Suprapubic skin (tissue), 4 donors: ENCODE measurements around the gene SLC6A4. TPM values are rescaled to one million over a fixed set of nuclear protein-coding genes. Genes with fewer than 3 reads are reported as not detected.

Experiments
- DNase-seq, 2 donors: peaks; one replicate each; pipeline ENCODE4 v3.0.0-alpha.2; 2019; ENCODE audit warnings: low spot score in 2 of 2
- H3K27ac ChIP-seq: fragments of 200-600 bp; sonication (generic); one replicate; pipeline ENCODE4 v1.5.1; 2019
- H3K27me3 ChIP-seq: fragments of 200-600 bp; sonication (generic); one replicate; pipeline ENCODE4 v1.5.1; 2019
- H3K36me3 ChIP-seq: fragments of 200-600 bp; sonication (generic); one replicate; pipeline ENCODE4 v1.5.1; 2019
- H3K4me1 ChIP-seq: fragments of 200-600 bp; sonication (generic); one replicate; pipeline ENCODE4 v1.5.1; 2019
- H3K4me3 ChIP-seq: fragments of 200-600 bp; sonication (generic); one replicate; pipeline ENCODE4 v1.5.1; 2019; ENCODE audit warnings: mild to moderate bottlenecking
- H3K9me3 ChIP-seq: fragments of 200-600 bp; sonication (generic); one replicate; pipeline ENCODE4 v1.5.1; 2019
- EP300 ChIP-seq: sonication (generic); formaldehyde crosslinking; IDR thresholded peaks from one replicate; pipeline ENCODE4 v1.6.1; 2017; ENCODE audit warnings: antibody characterized with exemption
- POLR2A ChIP-seq, 2 donors: fragments of 450-650 bp; IDR thresholded peaks; one replicate each; pipeline ENCODE4 v1.6.1; 2017; ENCODE audit warnings: antibody characterized with exemption in 2 of 2, mild to moderate bottlenecking in 2 of 2, moderate library complexity in 2 of 2
- POLR2AphosphoS5 ChIP-seq, 3 donors: sonication (generic); formaldehyde crosslinking; IDR thresholded peaks; one replicate each; pipeline ENCODE4 v1.6.1; 2017; ENCODE audit warnings: antibody characterized with exemption in 3 of 3
- WGBS: methylation state at CpG from one replicate; pipeline ENCODE4 v1.1.5; 2018; 5-methylcytosine and 5-hydroxymethylcytosine counted together
- total RNA-seq, 4 donors: library from RNA; depleted of rRNA; stranded (reverse); fragments of >200 nt; gene quantifications; one replicate each; pipeline ENCODE4 v1.1.0, GENCODE V29; 2016
- TF ChIP-seq, protein P1 (sequence below), 2 donors: fragments of 200-600 bp in 1 of 2; fragments of 450-650 bp in 1 of 2; sonication (generic) in 1 of 2; IDR thresholded peaks; one replicate each; pipeline ENCODE4 v1.5.1; 2016 to 2019; ENCODE audit warnings: antibody characterized with exemption in 2 of 2, mild to moderate bottlenecking in 1 of 2, moderate library complexity in 1 of 2

Gene SLC6A4
- total RNA-seq, 4 donors from 2014 or later, result 0.42 to 1.6 (median 0.69) TPM

DNA sequence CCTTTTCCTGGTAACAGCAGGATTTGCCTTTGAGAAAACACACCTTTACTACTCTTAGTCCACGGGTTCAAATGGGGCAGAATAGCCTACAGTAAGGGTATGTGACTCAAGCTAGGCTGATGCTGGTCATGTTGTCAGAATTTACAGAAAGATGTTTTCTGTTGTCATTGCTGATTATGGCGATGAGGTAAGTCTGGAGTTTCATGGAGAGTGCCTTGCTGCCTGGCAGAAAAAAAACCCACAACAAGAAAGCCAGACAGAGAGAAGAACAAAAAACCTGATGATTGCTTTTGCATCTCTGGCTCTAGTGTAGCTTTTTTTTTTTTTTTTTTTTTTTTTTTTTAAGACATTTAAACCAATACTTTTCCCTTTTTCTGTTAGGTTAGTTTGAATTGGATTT lies 47.9 kb downstream of the SLC6A4 start:
- Histone ChIP-seq H3K27me3 (no peaks in the 10 kb centered on the region), H3K9me3 (no peaks in the 10 kb centered on the region), H3K36me3 (peaks cover 35% of the 10 kb centered on the region), H3K4me3 (no peak overlapping the region), H3K4me1 (no peaks in the 10 kb centered on the region), H3K27ac (no peak overlapping the region)
- TF ChIP-seq POLR2AphosphoS5 (IDR thresholded peaks at IDR 0.05) (no peak), EP300 (no peak), POLR2A (IDR thresholded peaks at IDR 0.05) (no peak)
- TF ChIP-seq, protein P1, sequence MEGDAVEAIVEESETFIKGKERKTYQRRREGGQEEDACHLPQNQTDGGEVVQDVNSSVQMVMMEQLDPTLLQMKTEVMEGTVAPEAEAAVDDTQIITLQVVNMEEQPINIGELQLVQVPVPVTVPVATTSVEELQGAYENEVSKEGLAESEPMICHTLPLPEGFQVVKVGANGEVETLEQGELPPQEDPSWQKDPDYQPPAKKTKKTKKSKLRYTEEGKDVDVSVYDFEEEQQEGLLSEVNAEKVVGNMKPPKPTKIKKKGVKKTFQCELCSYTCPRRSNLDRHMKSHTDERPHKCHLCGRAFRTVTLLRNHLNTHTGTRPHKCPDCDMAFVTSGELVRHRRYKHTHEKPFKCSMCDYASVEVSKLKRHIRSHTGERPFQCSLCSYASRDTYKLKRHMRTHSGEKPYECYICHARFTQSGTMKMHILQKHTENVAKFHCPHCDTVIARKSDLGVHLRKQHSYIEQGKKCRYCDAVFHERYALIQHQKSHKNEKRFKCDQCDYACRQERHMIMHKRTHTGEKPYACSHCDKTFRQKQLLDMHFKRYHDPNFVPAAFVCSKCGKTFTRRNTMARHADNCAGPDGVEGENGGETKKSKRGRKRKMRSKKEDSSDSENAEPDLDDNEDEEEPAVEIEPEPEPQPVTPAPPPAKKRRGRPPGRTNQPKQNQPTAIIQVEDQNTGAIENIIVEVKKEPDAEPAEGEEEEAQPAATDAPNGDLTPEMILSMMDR (IDR thresholded peaks at IDR 0.05), result no peak
- 81% methylated on average over 2 of the region's 2 CpGs for WGBS
- DNase-seq, result no peak

DNA sequence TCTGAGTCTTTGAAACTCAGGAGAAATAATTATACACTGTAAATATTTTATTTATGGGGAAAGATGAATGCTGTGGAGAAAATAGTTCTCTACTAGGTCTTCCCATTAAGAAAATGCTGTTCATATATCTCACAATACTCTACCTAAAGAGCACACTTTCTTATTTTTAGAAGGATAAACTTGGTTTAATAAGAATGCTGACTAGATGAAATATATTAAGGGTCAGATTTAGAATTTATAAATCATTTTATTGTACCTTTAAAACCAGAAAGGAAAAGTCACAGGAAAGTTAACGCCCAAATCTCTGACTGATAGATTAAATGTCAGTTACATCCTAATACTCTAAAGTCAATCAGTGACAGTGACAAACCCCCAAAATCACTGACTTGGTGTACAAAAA lies 48.7 kb downstream of the SLC6A4 start:
- no peaks in the 10 kb centered on the region for H3K27me3 ChIP-seq
- H3K9me3 ChIP-seq, result no peaks in the 10 kb centered on the region
- DNase-seq, result no peak
- TF ChIP-seq EP300, result no peak
- TF ChIP-seq, protein P1 (IDR thresholded peaks at IDR 0.05), result no peak
- WGBS, result 84% methylated on average over 1 of the region's 1 CpG
- H3K27ac ChIP-seq, result no peak overlapping the region
- H3K36me3 ChIP-seq, result peaks cover 43% of the 10 kb centered on the region
- no peaks in the 10 kb centered on the region for H3K4me1 ChIP-seq
- no peak overlapping the region for H3K4me3 ChIP-seq

DNA sequence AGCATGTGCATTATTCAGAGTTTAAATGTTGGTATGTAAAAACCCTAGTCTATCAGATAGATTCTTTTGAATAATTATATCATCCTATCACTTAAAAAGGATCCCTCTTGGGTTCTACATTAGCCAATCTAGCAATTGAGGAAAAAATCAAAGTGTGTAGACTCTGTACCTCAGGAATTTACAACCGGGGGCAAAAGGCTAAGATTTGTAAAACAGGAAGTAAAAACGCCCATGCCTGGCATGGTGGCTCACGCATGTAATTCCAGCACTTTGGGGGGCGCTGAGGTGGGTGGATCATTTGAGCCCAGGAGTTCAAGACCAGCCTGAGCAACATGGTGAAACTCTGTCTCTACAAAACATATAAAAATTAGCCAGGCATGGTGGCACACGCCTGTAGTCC lies 58.6 kb downstream of the SLC6A4 start:
- H3K4me1 ChIP-seq, result peaks cover 3% of the 10 kb centered on the region
- 94% methylated on average over 5 of the region's 5 CpGs for WGBS
- no peak overlapping the region for H3K27ac ChIP-seq
- TF ChIP-seq, protein P1 (IDR thresholded peaks at IDR 0.05), result no peak
- TF ChIP-seq EP300, result no peak
- no peak for TF ChIP-seq POLR2AphosphoS5 (IDR thresholded peaks at IDR 0.05)
- TF ChIP-seq POLR2A (IDR thresholded peaks at IDR 0.05), result no peak
- no peaks in the 10 kb centered on the region for H3K9me3 ChIP-seq
- no peak overlapping the region for H3K4me3 ChIP-seq
- no peak for DNase-seq
- H3K36me3 ChIP-seq, result peaks cover 69% of the 10 kb centered on the region
- H3K27me3 ChIP-seq, result no peaks in the 10 kb centered on the region

DNA sequence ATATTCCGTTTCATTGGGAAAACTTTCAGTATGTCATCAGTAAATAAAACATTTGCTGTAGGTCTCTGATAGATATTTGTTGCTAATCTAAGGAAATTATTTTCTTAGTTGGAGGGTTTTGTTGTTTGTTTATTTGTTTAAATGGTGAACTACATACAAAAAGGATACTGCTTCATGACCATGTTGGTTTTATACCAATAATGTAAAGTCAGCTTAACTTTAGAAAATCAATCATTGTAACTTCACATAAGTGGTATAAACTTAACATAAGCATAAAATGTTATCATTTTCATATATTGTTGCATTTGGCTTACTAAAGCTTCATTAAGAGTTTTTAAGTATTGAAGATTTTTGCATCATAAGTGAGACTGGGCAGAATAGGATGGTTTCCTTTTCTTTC lies 60.9 kb downstream of the SLC6A4 start:
- Histone ChIP-seq H3K36me3 (peaks cover 49% of the 10 kb centered on the region), H3K4me3 (no peak overlapping the region), H3K4me1 (peaks cover 3% of the 10 kb centered on the region), H3K27me3 (no peaks in the 10 kb centered on the region), H3K9me3 (no peaks in the 10 kb centered on the region), H3K27ac (no peak overlapping the region)
- DNase-seq, result no peak
- WGBS, result 92% methylated on average over 1 of the region's 1 CpG
- TF ChIP-seq POLR2AphosphoS5 (IDR thresholded peaks at IDR 0.05), result no peak

DNA sequence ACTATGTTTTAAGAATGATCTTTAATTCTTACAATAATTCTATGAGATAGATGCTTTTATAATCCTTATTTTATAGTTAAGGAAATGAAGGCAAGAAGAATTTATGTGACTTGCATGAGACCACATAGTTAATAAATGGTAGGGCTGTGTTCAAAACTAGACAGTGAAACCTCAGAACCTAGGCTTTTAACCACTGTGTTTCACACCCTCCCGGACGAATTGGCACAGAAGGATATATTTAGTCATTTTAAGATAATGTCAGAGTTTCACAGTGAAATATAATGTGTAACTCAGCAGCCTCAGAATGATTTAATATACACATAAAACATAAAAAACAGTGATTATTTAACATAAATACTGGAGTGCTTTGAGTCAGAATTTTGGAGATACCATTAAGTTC lies 61.8 kb downstream of the SLC6A4 start:
- Histone ChIP-seq H3K27me3 (no peaks in the 10 kb centered on the region), H3K4me1 (peaks cover 3% of the 10 kb centered on the region), H3K27ac (no peak overlapping the region), H3K36me3 (peaks cover 42% of the 10 kb centered on the region), H3K9me3 (no peaks in the 10 kb centered on the region), H3K4me3 (no peak overlapping the region)
- TF ChIP-seq EP300, result no peak
- TF ChIP-seq POLR2A (IDR thresholded peaks at IDR 0.05), result no peak
- no peak for TF ChIP-seq POLR2AphosphoS5 (IDR thresholded peaks at IDR 0.05)
- TF ChIP-seq, protein P1 (IDR thresholded peaks at IDR 0.05), result no peak
- no peak for DNase-seq
- WGBS, result 69% methylated on average over 2 of the region's 2 CpGs

DNA sequence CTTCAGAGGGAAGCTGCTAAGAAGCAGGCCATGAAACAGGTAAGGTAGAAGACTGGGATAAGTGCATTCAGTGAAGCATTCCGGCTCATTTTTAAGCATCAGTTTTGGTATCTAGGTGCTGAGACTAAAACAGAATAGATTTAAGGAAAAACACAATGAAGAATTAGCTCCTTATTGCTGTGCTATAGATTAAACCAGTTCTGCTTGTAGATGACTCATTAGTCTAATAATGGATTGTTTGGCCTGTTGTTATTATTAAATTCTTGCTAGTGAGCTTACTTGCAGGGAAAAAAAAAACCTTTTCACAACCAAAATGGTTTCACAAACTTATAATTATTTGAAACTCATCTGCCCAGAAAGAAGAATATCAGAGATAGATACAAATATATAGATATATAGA lies 62.9 kb downstream of the SLC6A4 start:
- DNase-seq, result no peak
- TF ChIP-seq POLR2AphosphoS5 (IDR thresholded peaks at IDR 0.05) (no peak), POLR2A (IDR thresholded peaks at IDR 0.05) (no peak), EP300 (no peak)
- TF ChIP-seq, protein P1 (IDR thresholded peaks at IDR 0.05), result no peak
- WGBS, result 98% methylated on average over 1 of the region's 1 CpG
- H3K36me3 ChIP-seq, result peaks cover 40% of the 10 kb centered on the region
- peaks cover 3% of the 10 kb centered on the region for H3K4me1 ChIP-seq
- no peaks in the 10 kb centered on the region for H3K27me3 ChIP-seq
- no peak overlapping the region for H3K27ac ChIP-seq
- no peak overlapping the region for H3K4me3 ChIP-seq
- no peaks in the 10 kb centered on the region for H3K9me3 ChIP-seq
